Upper lobe of left lung (tissue), 4 donors: Measurements from ENCODE around the gene DLG2.

Experiments
- CTCF ChIP-seq, 6 experiments: fragments of 450-650 bp in 4 of 6; fragments of 200-600 bp in 2 of 6; sonication (generic) in 2 of 6; IDR thresholded peaks; one replicate each; pipeline ENCODE4 v1.5.1; 2016 to 2019; ENCODE audit warnings: antibody characterized with exemption in 6 of 6
- EP300 ChIP-seq, 4 donors: sonication (generic); formaldehyde crosslinking; IDR thresholded peaks; one replicate each; pipeline ENCODE4 v1.5.1; 2017; ENCODE audit warnings: antibody characterized with exemption in 4 of 4, control low read depth in 2 of 4
- POLR2A ChIP-seq, 4 donors: fragments of 450-650 bp; IDR thresholded peaks; one replicate each; pipeline ENCODE4 v1.5.1; 2016 to 2017; ENCODE audit warnings: antibody characterized with exemption in 4 of 4, mild to moderate bottlenecking in 2 of 4

GRCh38 chr11:83914995-83915394, 1712.1 kb downstream of the DLG2 start:
- TF ChIP-seq POLR2A (IDR thresholded peaks at IDR 0.05) (no peak), CTCF (IDR thresholded peaks at IDR 0.05) (no peak), EP300 (IDR thresholded peaks at IDR 0.05) (no peak)
